Skeletal muscle tissue (tissue), 4 donors: ENCODE results near the gene ACSF3. TPM values are rescaled to one million over a fixed set of nuclear protein-coding genes. Genes with fewer than 3 reads are reported as not detected.

Experiments
- H3K27ac ChIP-seq: one replicate; pipeline ENCODE4 v1.7.0; 2013; ENCODE audit warnings: mild to moderate bottlenecking, low read depth, low read length, inconsistent platforms
- H3K27me3 ChIP-seq, 3 donors: one replicate each; pipeline ENCODE4 v1.7.0; 2013; ENCODE audit warnings: low read length in 3 of 3; ENCODE audit not compliant: control insufficient read depth in 3 of 3, insufficient read depth in 3 of 3
- H3K36me3 ChIP-seq, 3 donors: one replicate each; pipeline ENCODE4 v1.7.0; 2013; ENCODE audit warnings: low read length in 3 of 3; ENCODE audit not compliant: control insufficient read depth in 3 of 3, insufficient read depth in 3 of 3
- H3K4me1 ChIP-seq, 3 donors: one replicate each; pipeline ENCODE4 v1.7.0; 2013; ENCODE audit warnings: low read length in 3 of 3, mild to moderate bottlenecking in 3 of 3; ENCODE audit not compliant: control insufficient read depth in 3 of 3, insufficient read depth in 3 of 3
- H3K4me3 ChIP-seq, 3 donors: one replicate each; pipeline ENCODE4 v1.7.0; 2013; ENCODE audit warnings: low read length in 3 of 3
- H3K9ac ChIP-seq, 3 donors: one replicate each; pipeline ENCODE4 v1.7.0; 2013; ENCODE audit warnings: low read length in 3 of 3, mild to moderate bottlenecking in 3 of 3, moderate library complexity in 2 of 3, low read depth in 1 of 3
- H3K9me3 ChIP-seq, 3 donors: one replicate each; pipeline ENCODE4 v1.7.0; 2013; ENCODE audit warnings: low read length in 3 of 3; ENCODE audit not compliant: control insufficient read depth in 3 of 3
- total RNA-seq: library from RNA; depleted of rRNA; stranded (reverse); fragments of >200 nt; gene quantifications from one replicate; pipeline ENCODE4 v1.2.3, GENCODE V29; 2014
- donor health status: Osteomylitis.

The ACSF3 gene
- total RNA-seq, 1 donor from 2014 or later, result 12.5 TPM

DNA sequence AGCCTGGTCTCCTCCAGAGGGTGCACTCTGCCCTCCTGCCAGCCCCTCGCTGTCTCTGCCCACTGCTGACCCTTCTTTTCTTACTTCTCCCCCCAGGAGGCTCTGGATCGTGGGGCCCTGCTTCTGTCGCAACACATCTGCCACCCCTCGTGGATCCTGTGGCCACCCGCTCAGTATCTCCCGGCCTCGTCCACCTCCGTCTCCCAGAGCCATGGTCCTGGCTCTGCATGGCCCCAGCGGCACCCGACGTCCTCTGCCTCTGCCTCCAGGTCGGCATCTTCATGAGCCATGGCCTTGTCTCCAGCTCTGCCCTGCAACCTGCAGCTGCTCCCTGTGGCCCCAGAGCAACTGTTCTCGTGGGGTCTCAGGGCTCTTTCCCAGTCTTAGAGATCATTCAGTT, 12.1 kb upstream of the ACSF3 start:
- Histone ChIP-seq H3K9ac (no peak overlapping the region), H3K4me3 (no peak overlapping the region), H3K27me3 (peaks cover 37 to 48% (median 40%) of the 10 kb centered on the region in 3 donors), H3K4me1 (peaks cover 0 to 4% (median 3%) of the 10 kb centered on the region in 3 donors), H3K36me3 (no peaks in the 10 kb centered on the region), H3K9me3 (no peaks in the 10 kb centered on the region), H3K27ac (no peak overlapping the region)

DNA sequence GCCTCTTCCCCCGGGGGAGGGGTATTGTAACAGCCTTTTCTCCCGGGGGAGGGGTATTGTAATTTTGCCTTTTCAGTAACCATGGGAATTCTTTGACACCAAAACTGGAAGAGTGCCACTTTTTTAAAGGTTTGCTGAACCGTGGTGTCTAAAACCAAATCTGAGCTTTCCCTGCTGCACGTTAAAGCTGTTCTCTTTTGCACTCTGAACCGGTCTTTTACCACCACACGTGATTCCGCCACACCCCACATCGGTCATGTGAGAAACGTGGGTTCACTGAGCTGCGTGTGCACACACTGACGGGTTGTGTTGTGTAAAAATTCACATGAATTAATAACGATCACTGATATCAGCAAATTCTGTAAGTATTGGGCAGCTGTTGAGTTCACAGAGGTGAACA, 9.2 kb upstream of the ACSF3 start:
- Histone ChIP-seq H3K36me3 (no peaks in the 10 kb centered on the region), H3K4me1 (peaks cover 0 to 4% (median 3%) of the 10 kb centered on the region in 3 donors), H3K27ac (no peak overlapping the region), H3K27me3 (peaks cover 57 to 68% (median 57%) of the 10 kb centered on the region in 3 donors), H3K9ac (no peak overlapping the region), H3K9me3 (no peaks in the 10 kb centered on the region), H3K4me3 (no peak overlapping the region)

DNA sequence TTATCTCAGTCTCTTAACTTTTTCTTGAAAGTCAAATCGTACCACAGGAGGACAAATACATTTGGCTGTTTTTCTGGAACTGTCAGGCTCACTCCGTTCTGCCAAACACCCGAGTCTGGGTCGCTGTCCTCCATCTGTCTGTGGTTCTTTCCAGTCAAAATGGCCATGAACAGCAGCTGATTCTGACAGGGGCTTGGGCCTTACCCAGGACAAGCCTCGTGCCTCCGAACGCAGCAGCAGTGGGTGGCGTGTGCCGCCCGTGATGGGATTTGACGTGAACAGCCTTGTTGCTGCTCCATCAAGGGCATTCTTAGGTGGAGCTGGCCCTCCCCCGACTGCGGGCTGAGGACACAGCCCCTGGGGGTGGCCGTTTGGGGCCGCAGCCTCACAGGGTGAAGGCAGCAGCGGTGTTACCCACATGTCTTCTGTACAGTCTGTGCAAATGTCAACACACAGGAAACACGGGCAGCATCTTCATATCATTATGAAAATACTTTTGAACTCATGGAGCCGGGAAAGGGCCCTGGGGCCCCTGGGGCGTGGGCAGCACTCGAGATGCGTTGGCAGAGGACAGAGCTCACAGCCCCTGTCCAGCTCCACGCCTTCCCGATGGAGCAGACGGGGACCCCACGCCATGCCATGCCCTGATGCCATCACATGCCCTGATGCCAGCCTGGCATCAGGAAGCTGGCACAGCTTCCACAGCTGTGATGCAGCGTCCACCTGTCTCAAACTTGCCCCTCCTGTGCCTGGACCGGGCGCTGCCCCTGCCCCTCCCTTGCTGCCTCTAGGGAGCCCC, 8.6 kb upstream of the ACSF3 start:
- Histone ChIP-seq H3K4me1 (peaks cover 0 to 5% (median 3%) of the 10 kb centered on the region in 3 donors), H3K9ac (no peak overlapping the region), H3K27ac (no peak overlapping the region), H3K4me3 (no peak overlapping the region), H3K9me3 (no peaks in the 10 kb centered on the region), H3K27me3 (peaks cover 56 to 67% (median 57%) of the 10 kb centered on the region in 3 donors), H3K36me3 (no peaks in the 10 kb centered on the region)

DNA sequence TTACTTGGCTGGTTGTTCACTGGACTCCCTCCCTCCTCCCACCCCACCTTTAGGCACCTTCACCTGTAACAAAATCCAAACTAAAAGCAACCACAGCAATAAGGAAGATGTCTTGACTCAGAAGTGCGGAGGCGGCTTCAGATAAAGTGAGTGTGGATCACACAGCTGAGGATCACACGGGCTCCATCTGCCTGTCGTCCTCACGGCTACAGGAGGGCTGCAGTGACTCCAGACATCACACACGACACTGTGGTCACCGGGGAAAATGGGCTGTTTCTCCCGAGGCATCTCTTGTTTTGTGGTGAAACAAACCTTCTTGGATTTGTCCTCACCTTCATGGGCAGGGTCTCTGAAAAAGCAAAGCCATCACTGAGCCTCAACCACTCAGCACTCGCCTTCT, 7.9 kb upstream of the ACSF3 start:
- no peaks in the 10 kb centered on the region for H3K9me3 ChIP-seq
- H3K9ac ChIP-seq, result no peak overlapping the region
- no peak overlapping the region for H3K27ac ChIP-seq
- H3K36me3 ChIP-seq, result no peaks in the 10 kb centered on the region
- no peak overlapping the region for H3K4me3 ChIP-seq
- peaks cover 48 to 62% (median 56%) of the 10 kb centered on the region in 3 donors for H3K27me3 ChIP-seq
- peaks cover 0 to 13% (median 3%) of the 10 kb centered on the region in 3 donors for H3K4me1 ChIP-seq

DNA sequence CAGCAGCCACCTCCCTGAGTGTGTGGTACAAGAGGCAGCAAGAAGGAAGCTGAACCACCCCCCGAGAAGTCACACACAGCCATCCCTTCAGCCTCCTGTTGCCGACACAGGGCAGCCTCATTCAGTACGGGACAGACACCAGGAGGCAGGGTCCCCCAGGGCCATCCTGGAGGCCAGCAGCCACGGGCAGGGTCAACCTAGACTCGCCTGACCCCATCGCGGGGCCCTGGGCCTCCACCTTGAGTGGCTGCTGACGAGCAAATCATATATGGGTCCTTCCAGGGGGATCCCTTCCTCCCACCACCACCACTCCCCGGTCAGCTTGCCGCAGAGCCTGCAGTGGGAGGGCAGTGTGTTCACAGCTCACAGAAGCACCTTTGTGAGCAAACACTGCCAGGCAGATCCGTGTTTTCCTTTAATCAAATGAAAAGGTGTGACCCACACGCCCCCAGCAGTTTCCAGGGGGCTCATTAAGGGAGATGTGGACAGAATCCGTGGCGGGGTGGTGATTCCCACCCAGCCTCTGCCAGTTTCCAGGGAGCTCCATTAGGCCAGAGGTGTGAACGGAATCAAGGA, 5.6 kb upstream of the ACSF3 start:
- Histone ChIP-seq H3K9ac (no peak overlapping the region), H3K4me3 (no peak overlapping the region), H3K4me1 (peaks cover 0 to 14% (median 4%) of the 10 kb centered on the region in 3 donors), H3K9me3 (no peaks in the 10 kb centered on the region), H3K36me3 (no peaks in the 10 kb centered on the region), H3K27ac (no peak overlapping the region), H3K27me3 (peaks cover 55 to 64% (median 64%) of the 10 kb centered on the region in 3 donors)

DNA sequence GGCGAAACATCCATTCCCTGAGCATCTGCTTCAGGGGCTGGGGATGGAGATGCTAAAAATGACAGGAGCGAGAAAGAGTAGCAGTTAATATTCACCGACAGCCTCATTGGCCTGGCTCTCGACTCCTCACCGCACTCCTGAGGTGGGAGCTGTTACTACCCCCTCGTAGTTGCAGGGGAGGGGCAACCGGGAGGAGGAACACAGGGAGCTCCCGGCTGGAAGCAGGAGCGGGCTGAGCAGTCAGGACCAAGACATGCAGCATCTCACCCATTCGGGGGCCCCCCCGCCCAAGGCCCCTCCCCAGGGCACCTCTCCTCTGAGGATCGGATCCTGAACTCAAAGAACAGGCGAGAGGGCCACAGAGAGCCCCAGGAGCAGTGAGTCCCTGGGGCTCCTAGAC, 4.5 kb upstream of the ACSF3 start:
- Histone ChIP-seq H3K9ac (no peak overlapping the region), H3K27ac (no peak overlapping the region), H3K4me1 (peaks cover 0 to 15% (median 5%) of the 10 kb centered on the region in 3 donors), H3K27me3 (peaks cover 55 to 64% (median 64%) of the 10 kb centered on the region in 3 donors), H3K4me3 (no peak overlapping the region), H3K9me3 (no peaks in the 10 kb centered on the region), H3K36me3 (no peaks in the 10 kb centered on the region)

DNA sequence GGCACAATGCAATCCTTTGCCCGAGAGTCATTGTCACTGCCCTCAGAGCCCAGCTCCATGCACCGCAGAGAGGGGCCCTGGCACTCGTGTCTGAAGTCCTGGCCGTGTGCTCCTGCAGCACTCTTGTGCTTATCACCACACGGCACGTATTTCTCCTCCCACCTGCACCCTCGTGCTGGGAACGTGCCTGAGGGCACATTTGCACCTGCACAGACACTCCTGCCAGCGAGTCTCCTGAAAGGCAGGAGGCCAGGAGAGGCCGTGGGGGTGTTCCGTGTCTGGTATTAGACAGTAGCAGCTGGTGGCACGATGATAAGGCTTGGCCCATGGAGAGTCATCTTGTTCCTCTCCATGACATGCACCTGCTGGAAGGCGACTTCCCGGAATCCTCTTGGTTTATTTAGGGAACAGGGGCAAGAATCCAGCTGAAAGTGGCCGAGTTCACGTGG, 3.4 kb upstream of the ACSF3 start:
- Histone ChIP-seq H3K9ac (no peak overlapping the region), H3K27me3 (peaks cover 50 to 55% (median 54%) of the 10 kb centered on the region in 3 donors), H3K4me1 (peaks cover 11 to 21% (median 12%) of the 10 kb centered on the region in 3 donors), H3K36me3 (no peaks in the 10 kb centered on the region), H3K27ac (no peak overlapping the region), H3K9me3 (no peaks in the 10 kb centered on the region), H3K4me3 (no peak overlapping the region)

DNA sequence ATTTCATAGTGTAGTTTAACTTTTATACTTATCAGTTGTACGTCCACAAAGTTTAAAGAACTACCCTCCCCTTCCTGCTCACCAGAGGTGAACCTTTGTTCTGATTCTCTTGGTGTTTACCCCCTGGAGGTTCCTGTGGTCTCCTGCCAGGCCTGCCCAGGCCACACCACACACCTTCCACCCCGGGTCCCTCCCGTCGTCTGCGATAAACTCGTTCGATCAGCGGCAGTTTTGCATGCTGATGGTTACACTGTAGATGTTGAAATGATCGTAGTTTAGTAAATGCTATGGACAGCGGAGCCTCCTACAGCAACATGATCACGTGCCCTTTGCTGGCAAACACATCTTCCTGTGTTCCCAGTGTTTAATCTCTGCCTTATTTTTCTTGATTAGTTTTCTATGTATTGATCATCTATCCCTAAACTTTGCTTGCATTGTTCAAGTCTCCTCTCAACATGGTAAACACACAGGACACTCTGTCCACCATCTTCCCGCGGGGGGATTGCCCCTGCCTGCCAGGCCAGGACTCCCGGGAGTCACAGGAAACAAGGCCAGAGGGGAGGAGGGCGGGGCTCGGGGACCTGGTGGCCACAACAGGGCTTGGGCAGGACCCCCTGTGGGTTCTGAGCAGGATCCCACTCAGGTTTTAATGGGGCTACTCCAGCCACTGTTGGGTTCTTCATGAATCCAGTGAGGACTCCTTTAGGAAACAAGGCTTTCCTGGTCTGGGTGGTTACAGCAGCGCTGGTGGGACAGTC, 2.8 kb upstream of the ACSF3 start:
- peaks cover 43 to 48% (median 48%) of the 10 kb centered on the region in 3 donors for H3K27me3 ChIP-seq
- H3K4me3 ChIP-seq, result no peak overlapping the region
- H3K4me1 ChIP-seq, result peaks cover 12 to 25% (median 16%) of the 10 kb centered on the region in 3 donors
- H3K36me3 ChIP-seq, result no peaks in the 10 kb centered on the region
- no peak overlapping the region for H3K9ac ChIP-seq
- H3K9me3 ChIP-seq, result no peaks in the 10 kb centered on the region
- no peak overlapping the region for H3K27ac ChIP-seq

DNA sequence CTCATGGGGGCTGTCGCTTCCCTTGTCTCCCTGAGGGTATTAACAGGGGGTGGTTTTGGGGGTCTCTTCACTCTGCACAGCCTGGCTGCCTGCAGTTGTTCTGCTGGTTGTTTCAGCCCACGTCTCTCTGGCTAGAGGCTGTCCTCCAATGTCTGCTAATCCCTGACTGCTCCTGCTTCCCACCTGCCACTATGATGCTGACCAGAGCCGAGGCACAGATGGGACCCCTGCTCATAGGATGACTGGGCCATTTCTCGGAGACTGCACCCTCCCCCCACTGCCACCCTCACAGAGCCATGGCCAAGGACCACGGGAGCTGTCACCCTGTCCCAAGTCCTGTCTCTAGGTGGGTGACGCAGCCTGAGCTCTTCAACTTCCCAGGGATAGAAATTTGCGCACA, 1.6 kb upstream of the ACSF3 start:
- H3K4me3 ChIP-seq, result no peak overlapping the region
- no peak overlapping the region for H3K27ac ChIP-seq
- H3K27me3 ChIP-seq, result peaks cover 34 to 40% (median 37%) of the 10 kb centered on the region in 3 donors
- H3K4me1 ChIP-seq, result peaks cover 12 to 37% (median 17%) of the 10 kb centered on the region in 3 donors
- no peak overlapping the region for H3K9ac ChIP-seq
- H3K36me3 ChIP-seq, result no peaks in the 10 kb centered on the region
- H3K9me3 ChIP-seq, result no peaks in the 10 kb centered on the region
